Omental fat pad (tissue), 4 donors: Measurements from ENCODE around the gene ZNF592. TPM values are rescaled to one million over a fixed set of nuclear protein-coding genes. Genes with fewer than 3 reads are reported as not detected.
A peak's percentile ranks its signal among the peaks of the same experiment; 100 is the strongest.

ENCODE experiments used
- ATAC-seq: fragments of 150-250 bp; one replicate; pipeline ENCODE4 v1.9.1; 2016; ENCODE audit warnings: mild to moderate bottlenecking, moderate library complexity; ENCODE audit not compliant: low FRiP score
- DNase-seq: peaks from one replicate; pipeline ENCODE4 v3.0.0-alpha.2; 2019; ENCODE audit warnings: low spot score
- total RNA-seq, 4 donors: library from RNA; depleted of rRNA; stranded (reverse); fragments of >200 nt; gene quantifications; one replicate each; pipeline ENCODE4 v1.1.0, GENCODE V29; 2016
- TF ChIP-seq, protein P1 (sequence below), 3 donors: fragments of 450-650 bp; IDR thresholded peaks; one replicate each; pipeline ENCODE4 v1.5.1; 2016 to 2017; ENCODE audit warnings: antibody characterized with exemption in 3 of 3, mild to moderate bottlenecking in 3 of 3, moderate library complexity in 2 of 3

The ZNF592 gene
- total RNA-seq, 4 donors from 2014 or later: 13.7 to 22.8 (median 20.0) TPM

- DNase-seq (no peak), ATAC-seq (peak; percentile 22)
- TF ChIP-seq, protein P1, sequence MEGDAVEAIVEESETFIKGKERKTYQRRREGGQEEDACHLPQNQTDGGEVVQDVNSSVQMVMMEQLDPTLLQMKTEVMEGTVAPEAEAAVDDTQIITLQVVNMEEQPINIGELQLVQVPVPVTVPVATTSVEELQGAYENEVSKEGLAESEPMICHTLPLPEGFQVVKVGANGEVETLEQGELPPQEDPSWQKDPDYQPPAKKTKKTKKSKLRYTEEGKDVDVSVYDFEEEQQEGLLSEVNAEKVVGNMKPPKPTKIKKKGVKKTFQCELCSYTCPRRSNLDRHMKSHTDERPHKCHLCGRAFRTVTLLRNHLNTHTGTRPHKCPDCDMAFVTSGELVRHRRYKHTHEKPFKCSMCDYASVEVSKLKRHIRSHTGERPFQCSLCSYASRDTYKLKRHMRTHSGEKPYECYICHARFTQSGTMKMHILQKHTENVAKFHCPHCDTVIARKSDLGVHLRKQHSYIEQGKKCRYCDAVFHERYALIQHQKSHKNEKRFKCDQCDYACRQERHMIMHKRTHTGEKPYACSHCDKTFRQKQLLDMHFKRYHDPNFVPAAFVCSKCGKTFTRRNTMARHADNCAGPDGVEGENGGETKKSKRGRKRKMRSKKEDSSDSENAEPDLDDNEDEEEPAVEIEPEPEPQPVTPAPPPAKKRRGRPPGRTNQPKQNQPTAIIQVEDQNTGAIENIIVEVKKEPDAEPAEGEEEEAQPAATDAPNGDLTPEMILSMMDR (IDR thresholded peaks at IDR 0.05): no peak
Observed at GRCh38 chr15:84833447-84834228, 85.2 kb downstream of the ZNF592 start.

GRCh38 chr15:84834229-84834955, 86.0 kb downstream of the ZNF592 start:
- no peak for ATAC-seq
- TF ChIP-seq, protein P1 (IDR thresholded peaks at IDR 0.05): no peak
- no peak for DNase-seq

DNA sequence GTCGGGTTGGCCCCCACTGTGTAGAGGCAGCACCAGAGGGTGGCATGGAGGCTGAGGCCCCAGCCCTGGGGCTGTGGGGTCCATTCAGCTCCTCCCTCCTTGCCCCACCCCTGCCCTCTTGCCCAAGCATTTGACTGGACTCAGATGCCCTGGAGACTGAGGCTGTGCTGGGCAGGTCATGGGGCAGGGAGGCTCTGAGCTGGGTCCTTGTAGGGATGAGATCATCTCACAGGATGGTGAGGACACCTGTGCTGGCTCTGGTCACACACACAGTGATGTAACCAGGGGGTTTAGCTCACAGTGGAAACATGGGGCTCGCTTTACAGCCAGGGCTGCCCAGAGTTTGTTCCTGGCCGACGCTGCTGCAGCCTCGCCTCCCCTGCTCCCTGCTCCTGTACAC, 86.6 kb downstream of the ZNF592 start:
- TF ChIP-seq, protein P1 (IDR thresholded peaks at IDR 0.05): no peak
- DNase-seq: no peak
- no peak for ATAC-seq

GRCh38 chr15:84835661-84836337, 87.4 kb downstream of the ZNF592 start:
- TF ChIP-seq, protein P1 (IDR thresholded peaks at IDR 0.05): no peak
- ATAC-seq (no peak), DNase-seq (no peak)

DNA sequence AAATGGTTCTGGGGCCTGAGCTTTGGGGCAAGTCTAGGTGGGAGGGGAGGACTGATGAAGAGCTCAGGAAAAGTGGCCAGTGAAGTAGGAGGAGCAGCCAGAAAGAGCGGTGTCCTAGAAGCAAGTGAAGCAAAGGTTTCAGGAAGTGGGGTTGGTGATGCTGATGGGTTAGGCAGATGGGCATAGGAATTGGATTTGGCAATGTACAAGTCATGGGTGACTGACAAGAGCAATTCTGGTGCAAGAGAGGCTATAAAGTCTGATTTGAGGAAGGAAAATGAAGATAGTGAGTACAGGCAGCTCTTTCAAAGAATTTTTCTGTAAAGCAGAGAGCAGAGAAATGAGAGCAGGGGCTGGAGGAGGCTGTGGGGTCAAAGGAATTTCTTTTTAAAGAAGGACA, 88.5 kb downstream of the ZNF592 start:
- TF ChIP-seq, protein P1 (IDR thresholded peaks at IDR 0.05): no peak
- DNase-seq (no peak), ATAC-seq (no peak)

GRCh38 chr15:84839714-84840113, 91.3 kb downstream of the ZNF592 start:
- no peak for ATAC-seq
- TF ChIP-seq, protein P1 (IDR thresholded peaks at IDR 0.05): no peak
- no peak for DNase-seq
